ENCODE data around the gene PDXK. TPM values are rescaled to one million over a fixed set of nuclear protein-coding genes. Genes with fewer than 3 reads are reported as not detected.

Gene PDXK
- total and polyA plus RNA-seq, 9 of the 15 experiments (the other 6 are each of a cell fraction or from before 2014, with no cell fraction given): 5.6 to 162 (median 76.5) TPM

DNA sequence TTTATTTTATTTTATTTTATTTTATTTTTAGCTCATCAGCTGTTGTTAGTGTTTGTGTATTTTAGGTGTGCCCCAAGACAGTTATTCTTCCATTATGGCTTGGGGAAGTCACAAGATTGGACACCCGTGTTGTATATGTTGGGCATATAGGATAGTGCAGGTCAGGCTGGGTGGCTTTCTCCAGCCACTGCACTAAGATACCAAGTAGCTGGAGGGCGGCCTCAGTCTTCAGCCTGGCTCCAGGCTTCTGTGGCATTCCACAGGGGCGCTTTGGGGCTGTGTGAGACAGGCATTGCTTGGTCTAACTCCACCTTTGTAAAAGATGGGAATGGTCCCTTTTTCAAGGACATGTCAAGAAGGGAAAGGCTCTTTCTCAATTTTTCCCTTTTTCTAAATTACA lies 43.1 kb upstream of the PDXK start:
- Histone ChIP-seq H3K27ac (ENCODE audit: extremely low read depth, low read depth, low read length) (no peak overlapping the region), H4K20me1 (replicated peaks; ENCODE audit: control insufficient read depth, insufficient read depth, low read length) (no peaks in the 10 kb centered on the region), H3K9ac (ENCODE audit: insufficient read depth in 1 of 2, low read depth in 2 of 2, low read length in 2 of 2) (no peak overlapping the region), H3K79me2 (ENCODE audit: control insufficient read depth, insufficient read depth, low read length) (no peaks in the 10 kb centered on the region), H3K4me1 (replicated peaks in 1 of 2; ENCODE audit: control insufficient read depth in 2 of 2, insufficient read depth in 2 of 2, low read length in 2 of 2) (no peaks in the 10 kb centered on the region), H3K4me2 (ENCODE audit: insufficient read depth, low read length) (no peak overlapping the region), H3K9me3 (replicated peaks; ENCODE audit: control insufficient read depth, insufficient read depth, low read depth, low read length) (no peaks in the 10 kb centered on the region), H3K36me3 (ENCODE audit: control insufficient read depth, insufficient read depth, low read length) (peaks cover 92% of the 10 kb centered on the region), H2AFZ (ENCODE audit: low read depth, low read length) (no peak overlapping the region), H3K27me3 (ENCODE audit: control insufficient read depth in 2 of 2, insufficient read depth in 2 of 2, low read length in 2 of 2) (no peaks in the 10 kb centered on the region), H3K9me1 (ENCODE audit: control insufficient read depth, insufficient read depth, low read length) (no peaks in the 10 kb centered on the region), H3K4me3 (no peak overlapping the region)
- WGBS (ENCODE audit: insufficient coverage, low coverage, missing lambda C conversion rate): 89% methylated on average over 3 of the region's 3 CpGs
- FAIRE-seq (no peak), DNase-seq (ENCODE audit: extremely low read depth in 1 of 4, low spot score in 3 of 4) (no peak), ATAC-seq (no peak)
- TF ChIP-seq ZNF175 (CRISPR knock-in tag; IDR thresholded peaks at IDR 0.05; ENCODE audit: low read depth) (no peak), NCOA6 (IDR thresholded peaks at IDR 0.05) (no peak), CBX5 (IDR thresholded peaks at IDR 0.05; ENCODE audit: borderline replicate concordance, low read depth) (no peak)
- TF ChIP-seq, protein P1, sequence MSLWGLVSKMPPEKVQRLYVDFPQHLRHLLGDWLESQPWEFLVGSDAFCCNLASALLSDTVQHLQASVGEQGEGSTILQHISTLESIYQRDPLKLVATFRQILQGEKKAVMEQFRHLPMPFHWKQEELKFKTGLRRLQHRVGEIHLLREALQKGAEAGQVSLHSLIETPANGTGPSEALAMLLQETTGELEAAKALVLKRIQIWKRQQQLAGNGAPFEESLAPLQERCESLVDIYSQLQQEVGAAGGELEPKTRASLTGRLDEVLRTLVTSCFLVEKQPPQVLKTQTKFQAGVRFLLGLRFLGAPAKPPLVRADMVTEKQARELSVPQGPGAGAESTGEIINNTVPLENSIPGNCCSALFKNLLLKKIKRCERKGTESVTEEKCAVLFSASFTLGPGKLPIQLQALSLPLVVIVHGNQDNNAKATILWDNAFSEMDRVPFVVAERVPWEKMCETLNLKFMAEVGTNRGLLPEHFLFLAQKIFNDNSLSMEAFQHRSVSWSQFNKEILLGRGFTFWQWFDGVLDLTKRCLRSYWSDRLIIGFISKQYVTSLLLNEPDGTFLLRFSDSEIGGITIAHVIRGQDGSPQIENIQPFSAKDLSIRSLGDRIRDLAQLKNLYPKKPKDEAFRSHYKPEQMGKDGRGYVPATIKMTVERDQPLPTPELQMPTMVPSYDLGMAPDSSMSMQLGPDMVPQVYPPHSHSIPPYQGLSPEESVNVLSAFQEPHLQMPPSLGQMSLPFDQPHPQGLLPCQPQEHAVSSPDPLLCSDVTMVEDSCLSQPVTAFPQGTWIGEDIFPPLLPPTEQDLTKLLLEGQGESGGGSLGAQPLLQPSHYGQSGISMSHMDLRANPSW (CRISPR knock-in tag; IDR thresholded peaks at IDR 0.05): no peak
- intact Hi-C loops (cut with micrococcal nuclease): no loop called here
- BruUV-seq (replicated peaks): no TSS peak
- in situ Hi-C loops (cut with MboI): no loop called here
- ChIA-PET CTCF (ENCODE audit: low intra/inter-chr PET ratio) (no interaction called here), POLR2A (interaction anchor here (0.5 to 1.3 kb wide), 6 partner anchors 9 to 408 kb away, joined by 3 to 6 read pairs (median 4); partner anchors contain the start of genes HSF2BP and RRP1B)

Data from K562 (cell line).